ENCODE results near the gene PPP6R2. TPM values are rescaled to one million over a fixed set of nuclear protein-coding genes. Genes with fewer than 3 reads are reported as not detected.

PPP6R2 gene
- total RNA-seq, 1 experiment from 2014 or later, result 49.2 TPM

DNA sequence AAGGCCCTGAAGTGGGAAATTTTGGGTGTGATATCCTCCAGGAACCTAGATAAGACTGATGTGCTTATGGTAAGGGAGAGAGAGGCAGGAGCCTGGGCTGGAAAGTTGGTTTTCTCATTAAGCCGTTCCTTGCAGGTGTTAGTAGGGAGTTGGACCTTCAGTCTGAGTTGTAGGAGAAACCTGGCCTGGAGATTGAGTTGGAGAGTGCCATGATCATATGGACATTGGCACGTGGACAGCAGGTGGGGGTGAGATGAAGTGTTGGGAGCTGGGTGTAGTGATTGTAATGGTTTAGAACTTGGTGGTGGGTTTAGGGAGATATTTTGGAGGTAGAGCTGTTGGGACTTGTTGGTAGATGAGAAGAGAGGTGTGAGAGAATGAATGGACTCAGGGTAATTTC is 4.9 kb downstream of the PPP6R2 start:
- Histone ChIP-seq H3K36me3 (ENCODE audit: low read depth) (0 out of 2 replicates have a peak, but pooled peaks cover 15% of the 10 kb centered on the region), H3F3A (ENCODE audit: insufficient read depth, low read depth) (peaks cover 12% of the 10 kb centered on the region; the same call in 1 of the 2 replicates), H3K9me3 (ENCODE audit: insufficient read depth, low read depth) (no peaks in the 10 kb centered on the region), H3K27ac (peak overlapping the region; percentile 10; the same call in 1 of the 2 replicates), H4K20me1 (ENCODE audit: insufficient read depth) (peaks cover 53% of the 10 kb centered on the region), H3K4me2 (no peak overlapping the region), H3K4me1 (replicated peaks; ENCODE audit: insufficient read depth) (no peaks in the 10 kb centered on the region), H3K4me3 (no peak overlapping the region), H2AFZ (no peak overlapping the region), H3K27me3 (ENCODE audit: insufficient read depth, low read depth) (no peaks in the 10 kb centered on the region), H3K9me2 (ENCODE audit: insufficient read depth) (no peaks in the 10 kb centered on the region), H3K79me2 (ENCODE audit: low read depth) (peaks cover 52% of the 10 kb centered on the region)
- BruUV-seq (replicated peaks), result no TSS peak
- DNase-seq, result no peak
- no peak for TF ChIP-seq EZH2 (IDR thresholded peaks at IDR 0.05; ENCODE audit: low read depth)
- TF ChIP-seq, protein P1, sequence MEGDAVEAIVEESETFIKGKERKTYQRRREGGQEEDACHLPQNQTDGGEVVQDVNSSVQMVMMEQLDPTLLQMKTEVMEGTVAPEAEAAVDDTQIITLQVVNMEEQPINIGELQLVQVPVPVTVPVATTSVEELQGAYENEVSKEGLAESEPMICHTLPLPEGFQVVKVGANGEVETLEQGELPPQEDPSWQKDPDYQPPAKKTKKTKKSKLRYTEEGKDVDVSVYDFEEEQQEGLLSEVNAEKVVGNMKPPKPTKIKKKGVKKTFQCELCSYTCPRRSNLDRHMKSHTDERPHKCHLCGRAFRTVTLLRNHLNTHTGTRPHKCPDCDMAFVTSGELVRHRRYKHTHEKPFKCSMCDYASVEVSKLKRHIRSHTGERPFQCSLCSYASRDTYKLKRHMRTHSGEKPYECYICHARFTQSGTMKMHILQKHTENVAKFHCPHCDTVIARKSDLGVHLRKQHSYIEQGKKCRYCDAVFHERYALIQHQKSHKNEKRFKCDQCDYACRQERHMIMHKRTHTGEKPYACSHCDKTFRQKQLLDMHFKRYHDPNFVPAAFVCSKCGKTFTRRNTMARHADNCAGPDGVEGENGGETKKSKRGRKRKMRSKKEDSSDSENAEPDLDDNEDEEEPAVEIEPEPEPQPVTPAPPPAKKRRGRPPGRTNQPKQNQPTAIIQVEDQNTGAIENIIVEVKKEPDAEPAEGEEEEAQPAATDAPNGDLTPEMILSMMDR (conservative IDR thresholded peaks at IDR 0.05), result no peak
- intact Hi-C loops (cut with micrococcal nuclease; ENCODE audit: unreplicated experiment), result no loop called here
- CTCF ChIA-PET, result no interaction called here
- POLR2A ChIA-PET (ENCODE audit: unreplicated experiment), result no interaction called here

DNA sequence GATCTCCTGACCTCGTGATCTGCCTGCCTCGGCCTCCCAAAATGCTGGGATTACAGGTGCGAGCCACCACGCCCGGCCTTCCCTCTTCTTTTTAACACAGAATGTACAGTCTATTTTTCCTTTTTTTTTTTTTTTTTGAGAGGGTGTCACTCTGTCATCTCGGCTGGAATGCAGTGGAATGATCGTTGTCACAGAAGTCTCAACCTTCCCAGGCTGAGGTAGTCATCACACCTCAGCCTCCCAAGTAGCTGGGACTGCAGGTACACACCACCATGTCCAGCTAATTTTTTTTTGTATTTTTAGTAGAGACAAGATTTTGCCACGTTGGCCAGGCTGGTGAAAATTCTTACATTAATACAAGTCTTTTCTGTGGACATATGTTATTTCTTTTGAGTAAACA is 13.1 kb downstream of the PPP6R2 start:
- no peak overlapping the region for H3K4me3 ChIP-seq
- no peaks in the 10 kb centered on the region for H3K9me3 ChIP-seq (ENCODE audit: insufficient read depth, low read depth)
- CTCF ChIA-PET, result no interaction called here
- H2AFZ ChIP-seq, result no peak overlapping the region
- H3K79me2 ChIP-seq (ENCODE audit: low read depth), result peaks cover 63% of the 10 kb centered on the region
- peaks cover 75% of the 10 kb centered on the region for H4K20me1 ChIP-seq (ENCODE audit: insufficient read depth)
- BruUV-seq (replicated peaks), result no TSS peak
- intact Hi-C loops (cut with micrococcal nuclease; ENCODE audit: unreplicated experiment), result no loop called here
- POLR2A ChIA-PET (ENCODE audit: unreplicated experiment), result no interaction called here
- no peaks in the 10 kb centered on the region for H3K9me2 ChIP-seq (ENCODE audit: insufficient read depth)
- H3F3A ChIP-seq (ENCODE audit: insufficient read depth, low read depth), result no peaks in the 10 kb centered on the region; the same call in 1 of the 2 replicates
- TF ChIP-seq, protein P1 (conservative IDR thresholded peaks at IDR 0.05), result no peak
- TF ChIP-seq EZH2 (IDR thresholded peaks at IDR 0.05; ENCODE audit: low read depth), result no peak
- no peaks in the 10 kb centered on the region for H3K4me1 ChIP-seq (replicated peaks; ENCODE audit: insufficient read depth)
- no peak for DNase-seq
- H3K4me2 ChIP-seq, result no peak overlapping the region
- H3K27ac ChIP-seq, result no peak overlapping the region
- H3K27me3 ChIP-seq (ENCODE audit: insufficient read depth, low read depth), result no peaks in the 10 kb centered on the region
- H3K36me3 ChIP-seq (ENCODE audit: low read depth), result peaks cover 15% of the 10 kb centered on the region

DNA sequence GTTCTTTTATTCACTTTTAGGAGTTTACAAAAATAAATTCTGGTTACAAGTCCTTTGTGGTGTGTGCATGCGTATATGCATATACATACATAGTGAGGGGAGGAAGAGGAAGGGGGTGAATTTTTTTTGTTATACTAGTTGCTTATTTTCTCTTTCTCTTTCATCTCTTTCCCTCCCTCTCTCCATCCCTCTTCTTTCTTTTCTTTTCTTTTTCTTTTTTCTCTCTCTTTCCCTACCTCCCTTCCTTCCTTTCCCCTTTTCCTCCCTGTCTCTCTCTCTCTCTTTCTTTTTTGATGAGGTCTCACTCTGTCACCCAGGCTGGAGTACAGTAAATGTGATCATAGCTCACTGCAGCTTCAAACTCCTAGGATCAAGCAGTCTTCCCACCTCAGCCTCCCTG is 14.1 kb downstream of the PPP6R2 start:
- intact Hi-C loops (cut with micrococcal nuclease; ENCODE audit: unreplicated experiment), result no loop called here
- peaks cover 83% of the 10 kb centered on the region for H4K20me1 ChIP-seq (ENCODE audit: insufficient read depth)
- H3K4me3 ChIP-seq, result no peak overlapping the region
- H2AFZ ChIP-seq, result no peak overlapping the region
- no peaks in the 10 kb centered on the region for H3K9me2 ChIP-seq (ENCODE audit: insufficient read depth)
- POLR2A ChIA-PET (ENCODE audit: unreplicated experiment), result no interaction called here
- DNase-seq, result no peak
- TF ChIP-seq, protein P1 (conservative IDR thresholded peaks at IDR 0.05), result no peak
- no peak for TF ChIP-seq EZH2 (IDR thresholded peaks at IDR 0.05; ENCODE audit: low read depth)
- H3K4me2 ChIP-seq, result no peak overlapping the region
- no peaks in the 10 kb centered on the region; the same call in 1 of the 2 replicates for H3F3A ChIP-seq (ENCODE audit: insufficient read depth, low read depth)
- CTCF ChIA-PET, result no interaction called here
- no peaks in the 10 kb centered on the region for H3K27me3 ChIP-seq (ENCODE audit: insufficient read depth, low read depth)
- H3K27ac ChIP-seq, result no peak overlapping the region
- H3K79me2 ChIP-seq (ENCODE audit: low read depth), result peaks cover 69% of the 10 kb centered on the region
- no peaks in the 10 kb centered on the region for H3K4me1 ChIP-seq (replicated peaks; ENCODE audit: insufficient read depth)
- no TSS peak for BruUV-seq (replicated peaks)
- H3K9me3 ChIP-seq (ENCODE audit: insufficient read depth, low read depth), result no peaks in the 10 kb centered on the region
- peaks cover 9% of the 10 kb centered on the region for H3K36me3 ChIP-seq (ENCODE audit: low read depth)
